H1 (cell line): ENCODE data around the gene ZNF785. TPM values are rescaled to one million over a fixed set of nuclear protein-coding genes. Genes with fewer than 3 reads are reported as not detected.

Experiments
- POLR2A ChIP-seq, 2 experiments: IDR thresholded peaks; 1 replicate in 1 of 2; 2 replicates in 1 of 2; pipeline ENCODE4 v1.6.1; 2011; ENCODE audit warnings: low read depth in 2 of 2, low read length in 2 of 2, mild to moderate bottlenecking in 2 of 2; ENCODE audit errors: control extremely low read depth in 1 of 2
- SAP30 ChIP-seq: fragments of 300-600 bp; sonication (generic); IDR thresholded peaks from 2 replicates; pipeline ENCODE4 v1.7.1; 2012; ENCODE audit warnings: low read length, moderate library complexity, mild to moderate bottlenecking, inconsistent platforms; ENCODE audit not compliant: insufficient read depth, insufficient replicate concordance
- polyA plus RNA-seq, 7 experiments: library from polyadenylated mRNA; depleted of rRNA in 3 of 7; stranded (reverse) in 5 of 7; unstranded in 2 of 7; fragments of >200 nt in 5 of 7; fragments of 200-250 nt in 2 of 7; gene quantifications; 1 replicate in 5 of 7; 2 replicates in 1 of 7; 4 replicates in 1 of 7; pipeline versions ENCODE4 v1.2.1 to v1.2.3, GENCODE V29; 2011 to 2013; ENCODE audit warnings: missing spikeins in 2 of 7, mixed read lengths in 2 of 7
- total RNA-seq: library from RNA; stranded (reverse); fragmentation: NEBNext Ultra II Directional; extraction: Animal tissue kit (Norgen Biotek cat#: 25700); gene quantifications from 2 replicates; pipeline ENCODE4 v1.2.1, GENCODE V29; 2021
- TF ChIP-seq, protein P1 (sequence below): fragments of 300-600 bp; sonication (generic); IDR thresholded peaks from 2 replicates; pipeline ENCODE4 v1.7.1; 2012; ENCODE audit warnings: low read length, moderate library complexity, mild to moderate bottlenecking, inconsistent platforms; ENCODE audit not compliant: insufficient replicate concordance

ZNF785 gene
- total and polyA plus RNA-seq, 2 of the 8 experiments (the other 6 are each of a cell fraction or from before 2014, with no cell fraction given): 8.6 to 12.9 TPM

DNA sequence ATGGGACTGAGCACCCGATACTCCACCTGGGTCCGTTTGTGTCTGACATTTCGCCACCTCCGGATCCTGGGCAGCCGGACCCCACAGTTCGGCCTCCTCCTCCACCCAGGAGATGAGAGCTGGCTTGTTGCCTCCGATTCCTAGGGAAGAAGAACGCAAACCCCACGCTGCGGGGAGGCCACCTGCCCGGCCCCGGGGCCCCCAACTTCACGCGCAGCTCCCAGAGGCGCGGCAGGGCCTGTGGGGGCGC is 27.9 kb downstream of the ZNF785 start (continued):
- TF ChIP-seq, protein P1, sequence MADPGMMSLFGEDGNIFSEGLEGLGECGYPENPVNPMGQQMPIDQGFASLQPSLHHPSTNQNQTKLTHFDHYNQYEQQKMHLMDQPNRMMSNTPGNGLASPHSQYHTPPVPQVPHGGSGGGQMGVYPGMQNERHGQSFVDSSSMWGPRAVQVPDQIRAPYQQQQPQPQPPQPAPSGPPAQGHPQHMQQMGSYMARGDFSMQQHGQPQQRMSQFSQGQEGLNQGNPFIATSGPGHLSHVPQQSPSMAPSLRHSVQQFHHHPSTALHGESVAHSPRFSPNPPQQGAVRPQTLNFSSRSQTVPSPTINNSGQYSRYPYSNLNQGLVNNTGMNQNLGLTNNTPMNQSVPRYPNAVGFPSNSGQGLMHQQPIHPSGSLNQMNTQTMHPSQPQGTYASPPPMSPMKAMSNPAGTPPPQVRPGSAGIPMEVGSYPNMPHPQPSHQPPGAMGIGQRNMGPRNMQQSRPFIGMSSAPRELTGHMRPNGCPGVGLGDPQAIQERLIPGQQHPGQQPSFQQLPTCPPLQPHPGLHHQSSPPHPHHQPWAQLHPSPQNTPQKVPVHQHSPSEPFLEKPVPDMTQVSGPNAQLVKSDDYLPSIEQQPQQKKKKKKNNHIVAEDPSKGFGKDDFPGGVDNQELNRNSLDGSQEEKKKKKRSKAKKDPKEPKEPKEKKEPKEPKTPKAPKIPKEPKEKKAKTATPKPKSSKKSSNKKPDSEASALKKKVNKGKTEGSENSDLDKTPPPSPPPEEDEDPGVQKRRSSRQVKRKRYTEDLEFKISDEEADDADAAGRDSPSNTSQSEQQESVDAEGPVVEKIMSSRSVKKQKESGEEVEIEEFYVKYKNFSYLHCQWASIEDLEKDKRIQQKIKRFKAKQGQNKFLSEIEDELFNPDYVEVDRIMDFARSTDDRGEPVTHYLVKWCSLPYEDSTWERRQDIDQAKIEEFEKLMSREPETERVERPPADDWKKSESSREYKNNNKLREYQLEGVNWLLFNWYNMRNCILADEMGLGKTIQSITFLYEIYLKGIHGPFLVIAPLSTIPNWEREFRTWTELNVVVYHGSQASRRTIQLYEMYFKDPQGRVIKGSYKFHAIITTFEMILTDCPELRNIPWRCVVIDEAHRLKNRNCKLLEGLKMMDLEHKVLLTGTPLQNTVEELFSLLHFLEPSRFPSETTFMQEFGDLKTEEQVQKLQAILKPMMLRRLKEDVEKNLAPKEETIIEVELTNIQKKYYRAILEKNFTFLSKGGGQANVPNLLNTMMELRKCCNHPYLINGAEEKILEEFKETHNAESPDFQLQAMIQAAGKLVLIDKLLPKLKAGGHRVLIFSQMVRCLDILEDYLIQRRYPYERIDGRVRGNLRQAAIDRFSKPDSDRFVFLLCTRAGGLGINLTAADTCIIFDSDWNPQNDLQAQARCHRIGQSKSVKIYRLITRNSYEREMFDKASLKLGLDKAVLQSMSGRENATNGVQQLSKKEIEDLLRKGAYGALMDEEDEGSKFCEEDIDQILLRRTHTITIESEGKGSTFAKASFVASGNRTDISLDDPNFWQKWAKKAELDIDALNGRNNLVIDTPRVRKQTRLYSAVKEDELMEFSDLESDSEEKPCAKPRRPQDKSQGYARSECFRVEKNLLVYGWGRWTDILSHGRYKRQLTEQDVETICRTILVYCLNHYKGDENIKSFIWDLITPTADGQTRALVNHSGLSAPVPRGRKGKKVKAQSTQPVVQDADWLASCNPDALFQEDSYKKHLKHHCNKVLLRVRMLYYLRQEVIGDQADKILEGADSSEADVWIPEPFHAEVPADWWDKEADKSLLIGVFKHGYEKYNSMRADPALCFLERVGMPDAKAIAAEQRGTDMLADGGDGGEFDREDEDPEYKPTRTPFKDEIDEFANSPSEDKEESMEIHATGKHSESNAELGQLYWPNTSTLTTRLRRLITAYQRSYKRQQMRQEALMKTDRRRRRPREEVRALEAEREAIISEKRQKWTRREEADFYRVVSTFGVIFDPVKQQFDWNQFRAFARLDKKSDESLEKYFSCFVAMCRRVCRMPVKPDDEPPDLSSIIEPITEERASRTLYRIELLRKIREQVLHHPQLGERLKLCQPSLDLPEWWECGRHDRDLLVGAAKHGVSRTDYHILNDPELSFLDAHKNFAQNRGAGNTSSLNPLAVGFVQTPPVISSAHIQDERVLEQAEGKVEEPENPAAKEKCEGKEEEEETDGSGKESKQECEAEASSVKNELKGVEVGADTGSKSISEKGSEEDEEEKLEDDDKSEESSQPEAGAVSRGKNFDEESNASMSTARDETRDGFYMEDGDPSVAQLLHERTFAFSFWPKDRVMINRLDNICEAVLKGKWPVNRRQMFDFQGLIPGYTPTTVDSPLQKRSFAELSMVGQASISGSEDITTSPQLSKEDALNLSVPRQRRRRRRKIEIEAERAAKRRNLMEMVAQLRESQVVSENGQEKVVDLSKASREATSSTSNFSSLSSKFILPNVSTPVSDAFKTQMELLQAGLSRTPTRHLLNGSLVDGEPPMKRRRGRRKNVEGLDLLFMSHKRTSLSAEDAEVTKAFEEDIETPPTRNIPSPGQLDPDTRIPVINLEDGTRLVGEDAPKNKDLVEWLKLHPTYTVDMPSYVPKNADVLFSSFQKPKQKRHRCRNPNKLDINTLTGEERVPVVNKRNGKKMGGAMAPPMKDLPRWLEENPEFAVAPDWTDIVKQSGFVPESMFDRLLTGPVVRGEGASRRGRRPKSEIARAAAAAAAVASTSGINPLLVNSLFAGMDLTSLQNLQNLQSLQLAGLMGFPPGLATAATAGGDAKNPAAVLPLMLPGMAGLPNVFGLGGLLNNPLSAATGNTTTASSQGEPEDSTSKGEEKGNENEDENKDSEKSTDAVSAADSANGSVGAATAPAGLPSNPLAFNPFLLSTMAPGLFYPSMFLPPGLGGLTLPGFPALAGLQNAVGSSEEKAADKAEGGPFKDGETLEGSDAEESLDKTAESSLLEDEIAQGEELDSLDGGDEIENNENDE: no peak
- TF ChIP-seq SAP30: peak; percentile 6
- 0 out of 3 replicates have a peak, but pooled peaks of 1 of the 2 experiments have one; percentile 20 for TF ChIP-seq POLR2A (IDR thresholded peaks at IDR 0.05; ENCODE audit: control extremely low read depth in 1 of 2, low read depth in 2 of 2, low read length in 2 of 2)
